A673 (cell line): Measurements from ENCODE around the gene PRRT4.

ENCODE experiments used
- EZH2 ChIP-seq: fragments of 200-600 bp; sonication (generic); IDR thresholded peaks from 2 replicates; pipeline ENCODE4 v1.6.1; 2017; ENCODE audit warnings: borderline replicate concordance, low read depth, mild to moderate bottlenecking, mixed read lengths, antibody characterized with exemption, low read length; ENCODE audit not compliant: poor library complexity, severe bottlenecking
- TF ChIP-seq, protein P1 (sequence below): fragments of 300-800, 200-600 bp; sonication (generic); conservative IDR thresholded peaks from 2 replicates; pipeline ENCODE4 v1.5.1; 2017; ENCODE audit warnings: low read depth, mild to moderate bottlenecking, antibody characterized with exemption, low read length, moderate library complexity, mixed read lengths

- TF ChIP-seq, protein P1, sequence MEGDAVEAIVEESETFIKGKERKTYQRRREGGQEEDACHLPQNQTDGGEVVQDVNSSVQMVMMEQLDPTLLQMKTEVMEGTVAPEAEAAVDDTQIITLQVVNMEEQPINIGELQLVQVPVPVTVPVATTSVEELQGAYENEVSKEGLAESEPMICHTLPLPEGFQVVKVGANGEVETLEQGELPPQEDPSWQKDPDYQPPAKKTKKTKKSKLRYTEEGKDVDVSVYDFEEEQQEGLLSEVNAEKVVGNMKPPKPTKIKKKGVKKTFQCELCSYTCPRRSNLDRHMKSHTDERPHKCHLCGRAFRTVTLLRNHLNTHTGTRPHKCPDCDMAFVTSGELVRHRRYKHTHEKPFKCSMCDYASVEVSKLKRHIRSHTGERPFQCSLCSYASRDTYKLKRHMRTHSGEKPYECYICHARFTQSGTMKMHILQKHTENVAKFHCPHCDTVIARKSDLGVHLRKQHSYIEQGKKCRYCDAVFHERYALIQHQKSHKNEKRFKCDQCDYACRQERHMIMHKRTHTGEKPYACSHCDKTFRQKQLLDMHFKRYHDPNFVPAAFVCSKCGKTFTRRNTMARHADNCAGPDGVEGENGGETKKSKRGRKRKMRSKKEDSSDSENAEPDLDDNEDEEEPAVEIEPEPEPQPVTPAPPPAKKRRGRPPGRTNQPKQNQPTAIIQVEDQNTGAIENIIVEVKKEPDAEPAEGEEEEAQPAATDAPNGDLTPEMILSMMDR = no peak
- no peak for TF ChIP-seq EZH2
These were observed 50.5 kb downstream of the PRRT4 start for GRCh38 chr7:128311013-128311412.
